HUES6 (cell line): ENCODE data around the gene FRMD4A.
A peak's percentile ranks its signal among the peaks of the same experiment; 100 is the strongest.

Source experiments
- H3K27ac ChIP-seq: 2 replicates; pipeline ENCODE4 v1.7.0; 2013; ENCODE audit warnings: low read depth, mild to moderate bottlenecking, low read length, inconsistent platforms
- H3K27me3 ChIP-seq: 2 replicates; pipeline ENCODE4 v1.6.1; 2013; ENCODE audit warnings: low read length; ENCODE audit not compliant: control insufficient read depth, insufficient read depth
- H3K36me3 ChIP-seq: 2 replicates; pipeline ENCODE4 v1.6.1; 2013; ENCODE audit warnings: low read length; ENCODE audit not compliant: control insufficient read depth, insufficient read depth
- H3K4me1 ChIP-seq: 2 replicates; pipeline ENCODE4 v1.6.1; 2013; ENCODE audit warnings: low read length; ENCODE audit not compliant: control insufficient read depth, insufficient read depth
- H3K4me3 ChIP-seq: 2 replicates; pipeline ENCODE4 v1.5.1; 2013; ENCODE audit warnings: low read depth, low read length
- H3K9ac ChIP-seq: one replicate; pipeline ENCODE4 v1.6.1; 2013; ENCODE audit warnings: mild to moderate bottlenecking, low read length
- H3K9me3 ChIP-seq: 2 replicates; pipeline ENCODE4 v1.6.1; 2013; ENCODE audit warnings: low read depth, low read length; ENCODE audit not compliant: control insufficient read depth, insufficient read depth

The FRMD4A gene

DNA sequence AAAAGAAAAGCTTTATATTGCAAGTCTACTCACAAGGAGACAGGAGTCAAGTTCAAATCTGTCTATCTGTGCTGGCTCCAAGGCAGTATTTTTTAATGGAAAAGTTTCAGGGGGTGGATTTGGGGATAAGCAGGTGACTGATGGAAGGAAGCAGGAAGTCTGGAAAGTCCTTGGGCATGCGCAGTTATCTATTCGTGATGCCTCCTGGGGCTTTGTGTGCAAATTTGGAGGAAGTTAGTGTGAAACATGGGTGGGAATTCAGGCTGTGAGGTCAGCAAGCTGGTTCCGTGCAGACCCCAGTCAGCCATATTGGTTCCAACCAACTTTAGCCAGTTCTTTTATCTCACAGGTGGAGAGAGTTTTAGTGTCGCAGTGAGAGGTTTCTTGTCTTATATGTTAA lies 140.0 kb downstream of the FRMD4A start:
- H3K9ac ChIP-seq = no peak overlapping the region
- H3K4me1 ChIP-seq = peaks cover 7% of the 10 kb centered on the region; the same call in 1 of the 2 replicates
- H3K9me3 ChIP-seq = no peaks in the 10 kb centered on the region
- no peak overlapping the region for H3K4me3 ChIP-seq
- H3K27me3 ChIP-seq = no peaks in the 10 kb centered on the region
- H3K36me3 ChIP-seq = no peaks in the 10 kb centered on the region
- H3K27ac ChIP-seq = no peak overlapping the region

DNA sequence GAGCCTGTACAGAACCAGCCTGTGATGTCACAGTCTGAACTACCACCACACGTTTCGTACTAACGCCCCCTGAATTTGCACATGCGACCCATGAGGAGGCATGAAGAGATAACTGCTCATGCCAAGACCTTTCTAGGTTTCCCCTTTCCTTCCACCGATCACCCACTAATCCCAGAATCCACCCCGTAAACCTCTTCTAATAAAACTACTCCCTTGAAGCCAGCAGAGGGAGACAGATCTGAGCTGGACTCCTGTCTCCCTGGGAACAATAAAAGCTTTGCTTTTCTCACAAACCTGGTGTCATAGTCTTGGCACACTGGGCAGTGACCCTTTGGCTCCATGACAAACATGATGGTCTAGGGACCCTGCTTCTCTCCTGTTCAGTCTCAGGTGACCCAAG lies 144.5 kb downstream of the FRMD4A start:
- Histone ChIP-seq H3K9ac (no peak overlapping the region), H3K27me3 (no peaks in the 10 kb centered on the region), H3K9me3 (no peaks in the 10 kb centered on the region), H3K36me3 (no peaks in the 10 kb centered on the region), H3K27ac (no peak overlapping the region), H3K4me1 (peaks cover 6% of the 10 kb centered on the region; the same call in 1 of the 2 replicates), H3K4me3 (no peak overlapping the region)

GRCh38 chr10:14185316-14186045 lies 145.2 kb downstream of the FRMD4A start:
- Histone ChIP-seq H3K36me3 (no peaks in the 10 kb centered on the region), H3K9ac (peak overlapping the region; percentile 90), H3K27me3 (no peaks in the 10 kb centered on the region), H3K27ac (peak overlapping the region; percentile 98), H3K9me3 (no peaks in the 10 kb centered on the region), H3K4me1 (peaks cover 6% of the 10 kb centered on the region; the same call in 1 of the 2 replicates), H3K4me3 (no peak overlapping the region)

- no peaks in the 10 kb centered on the region for H3K9me3 ChIP-seq
- peak overlapping the region; percentile 90 for H3K9ac ChIP-seq
- H3K4me1 ChIP-seq = peaks cover 6% of the 10 kb centered on the region; the same call in 1 of the 2 replicates
- no peaks in the 10 kb centered on the region for H3K36me3 ChIP-seq
- no peaks in the 10 kb centered on the region for H3K27me3 ChIP-seq
- H3K27ac ChIP-seq = peak overlapping the region; percentile 98
- H3K4me3 ChIP-seq = no peak overlapping the region
Observed at GRCh38 chr10:14184841-14185315, 145.8 kb downstream of the FRMD4A start.

DNA sequence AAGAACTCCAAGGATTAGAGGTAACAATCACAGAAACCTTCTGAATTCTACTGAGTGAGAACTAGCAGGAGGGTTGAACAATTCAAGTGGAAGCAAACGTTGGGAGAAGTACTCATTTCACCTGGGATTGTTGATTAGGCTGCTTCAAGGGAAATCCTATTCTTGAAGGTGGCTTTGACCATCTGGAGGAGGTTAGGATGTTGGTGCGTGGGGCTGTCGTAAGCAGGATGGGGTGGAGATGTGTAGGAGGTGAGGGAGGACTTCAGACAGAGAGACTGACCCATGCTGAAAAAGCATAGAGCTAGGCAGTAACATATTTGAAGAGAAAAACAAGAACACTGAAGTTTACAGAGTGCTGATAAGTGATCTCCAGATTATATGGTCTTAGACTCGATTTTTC lies 147.9 kb downstream of the FRMD4A start:
- Histone ChIP-seq H3K27ac (no peak overlapping the region), H3K36me3 (no peaks in the 10 kb centered on the region), H3K4me1 (peaks cover 6% of the 10 kb centered on the region; the same call in 1 of the 2 replicates), H3K9me3 (no peaks in the 10 kb centered on the region), H3K27me3 (no peaks in the 10 kb centered on the region), H3K4me3 (no peak overlapping the region), H3K9ac (no peak overlapping the region)

GRCh38 chr10:14181567-14181936 lies 149.2 kb downstream of the FRMD4A start:
- peaks cover 6% of the 10 kb centered on the region; the same call in 1 of the 2 replicates for H3K4me1 ChIP-seq
- no peaks in the 10 kb centered on the region for H3K36me3 ChIP-seq
- no peaks in the 10 kb centered on the region for H3K27me3 ChIP-seq
- H3K9me3 ChIP-seq = no peaks in the 10 kb centered on the region
- no peak overlapping the region for H3K9ac ChIP-seq
- no peak overlapping the region for H3K27ac ChIP-seq
- no peak overlapping the region for H3K4me3 ChIP-seq

- Histone ChIP-seq H3K27ac (no peak overlapping the region), H3K9me3 (no peaks in the 10 kb centered on the region), H3K27me3 (no peaks in the 10 kb centered on the region), H3K9ac (no peak overlapping the region), H3K4me3 (no peak overlapping the region), H3K4me1 (peaks cover 6% of the 10 kb centered on the region; the same call in 1 of the 2 replicates), H3K36me3 (no peaks in the 10 kb centered on the region)
Observed at GRCh38 chr10:14180911-14181566, 149.7 kb downstream of the FRMD4A start.

DNA sequence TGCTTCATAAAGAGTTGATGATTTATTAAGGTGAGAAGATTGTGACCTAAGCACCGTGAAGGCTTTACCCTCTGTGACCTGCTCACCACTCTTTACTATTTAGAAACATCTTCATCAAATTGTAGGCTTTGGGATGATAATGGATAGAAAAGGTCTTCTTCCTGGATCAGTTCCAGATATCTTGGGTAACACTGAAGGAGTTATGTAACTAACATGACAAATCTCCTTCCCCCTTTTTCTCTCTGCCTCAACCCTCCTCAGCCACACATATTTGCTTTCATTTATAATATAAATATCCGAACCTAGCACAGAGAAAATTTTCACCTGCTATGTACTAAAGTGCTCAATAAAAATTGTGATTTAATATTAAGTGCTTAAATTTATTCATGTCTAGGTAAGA lies 151.5 kb downstream of the FRMD4A start:
- H3K4me1 ChIP-seq = peaks cover 3% of the 10 kb centered on the region; the same call in 1 of the 2 replicates
- H3K27ac ChIP-seq = no peak overlapping the region
- H3K4me3 ChIP-seq = no peak overlapping the region
- no peak overlapping the region for H3K9ac ChIP-seq
- peaks cover 13% of the 10 kb centered on the region for H3K27me3 ChIP-seq
- H3K9me3 ChIP-seq = no peaks in the 10 kb centered on the region
- no peaks in the 10 kb centered on the region for H3K36me3 ChIP-seq

- H3K27ac ChIP-seq = no peak overlapping the region
- H3K36me3 ChIP-seq = no peaks in the 10 kb centered on the region
- no peaks in the 10 kb centered on the region for H3K9me3 ChIP-seq
- peaks cover 3% of the 10 kb centered on the region; the same call in 1 of the 2 replicates for H3K4me1 ChIP-seq
- peak overlapping the region; percentile 77 for H3K4me3 ChIP-seq
- peak overlapping the region; percentile 48 for H3K9ac ChIP-seq
- peaks cover 34% of the 10 kb centered on the region for H3K27me3 ChIP-seq
Observed at GRCh38 chr10:14173706-14174594, 156.8 kb downstream of the FRMD4A start.

- H3K9ac ChIP-seq = peak overlapping the region; percentile 48
- no peaks in the 10 kb centered on the region for H3K36me3 ChIP-seq
- peaks cover 3% of the 10 kb centered on the region; the same call in 1 of the 2 replicates for H3K4me1 ChIP-seq
- H3K27ac ChIP-seq = no peak overlapping the region
- H3K27me3 ChIP-seq = peaks cover 34% of the 10 kb centered on the region
- peak overlapping the region; percentile 77 for H3K4me3 ChIP-seq
- H3K9me3 ChIP-seq = no peaks in the 10 kb centered on the region
Observed at GRCh38 chr10:14173391-14173705, 157.4 kb downstream of the FRMD4A start.
